SKM-1 (cell line): ENCODE results near the gene OSBPL10.
"Not testable (repeated sequence)": the region's sequence is repeated elsewhere in the genome, so short reads cannot be mapped to it uniquely, and the experiment has no call there.

ENCODE experiments used
- DNase-seq: peaks from one replicate; lab custom pipeline; 2025; ENCODE audit not compliant: unreplicated experiment; lab: John Stamatoyannopoulos, UW

OSBPL10 gene

DNA sequence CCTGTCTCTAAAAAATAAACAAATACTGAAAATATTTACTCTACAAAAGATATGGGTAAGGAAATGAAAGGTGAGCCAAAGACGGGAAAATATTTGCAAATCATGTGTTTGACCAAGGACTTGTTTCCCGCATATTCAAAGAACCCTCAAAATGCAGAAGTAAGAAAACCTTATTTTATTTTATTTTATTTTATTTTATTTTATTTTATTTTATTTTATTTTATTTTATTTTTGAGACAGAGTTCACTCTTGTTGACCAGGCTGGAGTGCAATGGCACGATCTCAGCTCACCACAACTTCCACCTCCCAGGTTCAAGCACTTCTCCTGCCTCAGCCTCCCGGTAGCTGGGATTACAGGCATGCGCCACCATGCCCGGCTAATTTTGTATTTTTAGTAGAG is 11.9 kb upstream of the OSBPL10 start:
- not testable (repeated sequence) for DNase-seq

GRCh38 chr3:31988271-31988670 is 7.2 kb upstream of the OSBPL10 start:
- no peak for DNase-seq

GRCh38 chr3:31985831-31986230 is 4.8 kb upstream of the OSBPL10 start:
- DNase-seq = no peak

- DNase-seq = no peak
These were observed 3.3 kb upstream of the OSBPL10 start for GRCh38 chr3:31984321-31984720.

DNA sequence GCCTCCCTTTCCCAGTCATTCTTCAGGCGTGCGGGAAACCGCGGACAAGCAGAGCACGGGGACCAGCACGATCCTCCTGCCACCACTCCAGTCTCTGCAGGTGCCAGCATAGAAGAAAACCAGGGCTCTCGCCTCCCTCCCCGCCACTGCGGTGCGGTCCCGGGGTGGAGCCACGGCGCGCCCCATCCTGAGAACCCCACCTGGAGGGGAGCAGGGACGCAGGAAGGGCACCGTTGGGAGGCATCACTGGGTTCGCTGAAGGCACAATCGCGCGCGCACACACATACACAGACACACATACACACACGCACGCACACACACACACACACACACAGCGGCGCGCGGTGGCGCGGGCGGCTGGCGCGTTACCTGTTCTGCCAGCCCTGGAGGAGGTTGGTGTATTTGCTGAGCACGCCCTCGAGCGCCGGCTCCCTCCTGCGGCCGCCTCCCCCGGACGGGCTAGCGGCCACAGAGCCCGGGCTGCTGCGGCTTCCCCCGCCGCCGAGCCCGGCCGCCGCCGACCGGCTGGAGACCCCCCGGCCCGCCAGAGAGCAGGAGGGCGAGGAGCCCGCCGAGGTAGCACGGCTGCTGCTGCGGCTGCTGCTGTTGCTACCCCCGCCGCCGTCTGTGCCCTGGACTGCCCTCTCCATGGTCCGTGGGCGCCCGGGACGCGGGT is 394 bp downstream of the OSBPL10 start:
- DNase-seq = no peak

DNA sequence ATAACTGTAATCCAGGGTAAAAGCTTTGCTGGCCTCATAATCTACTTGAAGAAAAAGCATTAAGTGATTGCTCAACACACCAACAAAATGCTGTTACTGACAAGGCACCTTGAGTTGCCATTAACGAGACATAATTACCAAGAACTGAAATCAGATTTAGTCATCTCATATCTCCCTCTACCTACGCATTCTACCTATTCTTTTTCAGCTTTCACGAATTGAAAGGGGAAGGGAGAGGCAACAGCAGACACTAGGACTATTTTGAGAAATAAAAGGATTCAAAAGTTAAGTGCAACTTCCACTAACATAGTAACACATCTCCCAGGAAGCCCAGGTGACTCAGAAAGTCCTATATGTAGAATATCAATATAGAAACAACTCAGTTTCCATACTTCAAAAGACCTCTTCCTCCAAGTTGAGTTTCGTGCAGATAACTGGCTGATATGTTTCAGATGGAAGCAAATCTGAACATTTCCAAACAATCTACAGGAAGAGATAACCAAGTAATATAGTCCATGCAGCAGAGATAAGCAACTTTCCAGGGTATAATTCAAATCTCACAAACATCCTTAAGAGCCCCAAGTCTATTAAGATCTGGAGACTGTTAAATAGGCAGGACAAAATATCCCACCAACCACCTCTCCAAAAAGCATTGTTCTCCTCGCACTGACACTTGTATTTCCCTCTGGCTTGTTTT is 1.9 kb downstream of the OSBPL10 start:
- DNase-seq = no peak

DNA sequence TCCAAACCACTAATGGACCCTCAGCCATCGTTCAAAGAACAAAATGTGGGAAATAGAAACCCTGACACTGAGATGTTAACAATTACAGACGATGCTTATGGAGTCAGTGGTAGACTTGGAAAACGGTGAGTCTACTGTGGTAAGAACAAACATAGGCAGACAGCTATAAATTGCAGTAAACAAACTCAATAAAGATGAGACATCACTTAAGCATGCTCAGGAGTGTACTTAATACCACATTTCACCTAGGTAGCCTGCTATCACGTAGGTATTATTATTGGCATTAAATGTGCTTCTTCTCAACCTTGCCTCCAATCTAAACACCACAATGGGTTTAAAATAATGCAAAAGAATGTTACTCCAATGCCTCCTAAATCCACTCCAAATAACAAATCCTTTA is 2.5 kb downstream of the OSBPL10 start:
- DNase-seq = no peak

GRCh38 chr3:31977736-31978135 is 3.3 kb downstream of the OSBPL10 start:
- no peak for DNase-seq

DNA sequence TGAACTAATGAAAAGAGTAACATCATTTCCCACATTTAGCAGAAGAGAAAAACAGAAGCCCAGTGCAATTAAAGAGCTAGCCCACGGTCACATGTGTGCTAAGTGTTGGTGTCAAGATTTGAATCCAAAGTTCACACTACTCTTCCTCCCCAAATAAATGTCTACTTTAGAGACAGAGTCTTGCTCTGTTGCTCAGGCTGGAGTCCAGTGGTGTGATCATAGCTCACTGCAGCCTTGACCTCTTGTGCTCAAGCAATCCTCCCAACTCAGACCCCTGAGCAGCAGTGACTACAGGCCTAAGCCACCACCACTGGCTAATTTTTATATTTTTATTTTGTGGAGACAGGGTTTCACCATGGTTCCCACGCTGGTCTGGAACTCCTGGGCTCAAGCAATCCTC is 4.8 kb downstream of the OSBPL10 start:
- DNase-seq = no peak

DNA sequence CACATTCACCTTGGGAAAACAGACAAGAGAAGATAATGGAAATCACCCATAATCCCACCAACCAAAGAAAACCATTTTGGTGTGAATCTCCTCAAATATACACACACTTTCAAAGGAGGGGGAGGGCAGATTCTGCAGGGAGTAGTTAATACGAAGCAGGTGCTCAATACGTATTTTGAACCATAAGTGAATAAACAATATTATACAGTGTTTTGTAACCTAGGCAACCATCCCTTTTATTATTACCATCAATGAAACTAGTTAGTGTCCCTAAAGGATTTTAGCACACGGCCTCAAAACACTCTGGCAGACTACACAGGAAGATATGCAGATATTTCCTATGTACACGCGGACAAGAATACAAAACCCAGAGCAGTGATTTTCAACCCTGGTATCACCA is 6.1 kb downstream of the OSBPL10 start:
- no peak for DNase-seq

GRCh38 chr3:31974471-31974870 is 6.6 kb downstream of the OSBPL10 start:
- no peak for DNase-seq

DNA sequence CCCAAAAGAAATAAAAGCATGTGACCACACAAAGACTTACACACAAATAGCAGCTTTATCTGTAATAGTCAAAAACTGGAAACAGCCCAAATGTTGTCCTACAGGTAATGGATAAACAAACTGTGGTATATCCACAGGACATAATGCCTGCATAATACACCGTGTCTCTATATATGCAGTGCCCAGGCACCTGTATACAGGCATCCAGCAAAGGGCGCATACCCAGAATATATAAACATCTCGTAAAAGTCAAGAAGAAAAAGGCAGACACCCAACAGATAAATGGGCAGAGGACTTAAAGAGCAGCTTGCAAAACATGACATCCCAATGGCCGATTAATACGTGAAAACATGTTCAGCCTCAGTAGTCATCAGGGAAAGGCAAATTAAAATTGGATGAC is 7.2 kb downstream of the OSBPL10 start:
- no peak for DNase-seq

DNA sequence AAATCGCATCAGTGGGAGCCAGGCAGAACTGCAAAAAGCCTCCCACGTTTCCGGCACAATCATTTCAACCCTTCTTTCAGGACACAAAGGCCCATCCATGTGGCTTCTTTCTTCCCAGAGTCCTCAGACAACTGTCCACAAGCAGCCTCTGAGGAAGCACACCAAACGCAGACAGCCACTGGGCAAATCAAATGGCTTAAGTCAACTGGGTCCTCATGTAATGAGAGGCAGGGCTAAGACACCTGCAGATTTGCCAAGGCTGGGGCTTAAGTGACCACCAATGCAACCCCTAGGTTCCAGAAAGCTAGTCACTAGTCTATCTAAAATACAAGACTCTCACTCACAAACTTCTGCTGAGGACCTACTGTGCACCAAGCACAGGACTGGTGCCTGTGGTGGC is 8.0 kb downstream of the OSBPL10 start:
- DNase-seq = no peak

DNA sequence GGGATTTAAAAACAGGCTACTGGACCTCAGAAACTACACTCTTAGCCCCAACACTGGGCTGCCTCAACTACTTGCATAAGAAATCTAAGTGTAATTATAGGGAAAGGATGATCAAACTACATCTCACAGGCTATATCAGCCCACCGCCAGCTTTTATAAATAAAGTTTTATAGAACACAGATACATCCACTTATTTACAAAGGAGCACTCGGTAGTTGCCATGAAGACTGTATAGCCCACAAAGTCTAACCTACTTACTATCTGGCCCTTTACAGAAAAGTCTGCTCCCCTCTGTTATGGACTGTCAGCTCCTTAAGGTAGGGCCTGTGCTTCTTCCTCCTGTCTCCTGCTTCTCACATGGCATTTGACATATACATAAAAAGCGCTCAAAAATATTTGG is 9.5 kb downstream of the OSBPL10 start:
- no peak for DNase-seq

DNA sequence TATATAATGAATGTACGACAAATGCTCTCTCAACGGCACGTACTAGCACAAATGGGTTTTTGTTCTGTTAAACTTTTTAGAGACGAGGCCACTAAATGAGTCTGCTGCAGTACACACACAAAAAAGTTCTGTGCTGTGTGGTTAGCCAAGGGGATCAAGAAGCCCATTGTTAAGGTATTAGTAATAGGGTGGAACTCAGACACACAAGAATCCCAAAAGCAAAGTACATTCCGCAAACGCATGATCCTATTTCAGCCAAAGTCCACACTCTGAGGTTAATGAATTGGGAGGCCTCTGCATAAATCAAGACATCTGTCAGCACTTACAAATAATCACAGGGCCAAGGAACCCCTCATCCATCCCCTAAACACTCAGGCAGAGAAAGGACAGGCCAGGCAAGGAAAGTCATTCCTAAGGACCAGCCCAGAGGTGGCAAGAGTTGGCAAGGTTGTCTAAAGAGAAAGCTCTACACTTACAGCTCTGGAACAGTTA is 12.1 kb downstream of the OSBPL10 start:
- DNase-seq = no peak

GRCh38 chr3:31968369-31968926 is 12.6 kb downstream of the OSBPL10 start:
- DNase-seq = no peak

DNA sequence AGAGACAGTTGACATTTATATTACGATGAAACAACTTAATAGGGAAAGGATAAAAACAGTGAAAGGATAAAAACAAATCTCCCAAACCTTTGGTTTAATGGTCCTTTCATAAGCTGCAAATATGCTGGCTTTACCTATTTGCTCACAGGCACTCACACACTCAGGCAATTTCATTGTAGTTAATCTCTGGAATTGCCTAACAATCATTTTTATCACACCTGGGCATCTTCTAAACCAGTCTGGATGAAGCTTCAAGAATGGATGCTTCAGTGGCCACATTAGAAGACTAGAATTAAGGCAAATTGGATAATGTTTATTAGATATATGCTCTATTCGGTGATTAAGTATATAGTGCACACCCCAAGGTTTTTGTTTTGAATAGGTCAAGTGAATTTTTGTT is 13.5 kb downstream of the OSBPL10 start:
- DNase-seq = no peak

- no peak for DNase-seq
These were observed 14.0 kb downstream of the OSBPL10 start for GRCh38 chr3:31966978-31967591.

GRCh38 chr3:31962801-31963205 is 18.3 kb downstream of the OSBPL10 start:
- DNase-seq = no peak

- no peak for DNase-seq
These were observed 20.1 kb downstream of the OSBPL10 start for GRCh38 chr3:31960793-31961431.

DNA sequence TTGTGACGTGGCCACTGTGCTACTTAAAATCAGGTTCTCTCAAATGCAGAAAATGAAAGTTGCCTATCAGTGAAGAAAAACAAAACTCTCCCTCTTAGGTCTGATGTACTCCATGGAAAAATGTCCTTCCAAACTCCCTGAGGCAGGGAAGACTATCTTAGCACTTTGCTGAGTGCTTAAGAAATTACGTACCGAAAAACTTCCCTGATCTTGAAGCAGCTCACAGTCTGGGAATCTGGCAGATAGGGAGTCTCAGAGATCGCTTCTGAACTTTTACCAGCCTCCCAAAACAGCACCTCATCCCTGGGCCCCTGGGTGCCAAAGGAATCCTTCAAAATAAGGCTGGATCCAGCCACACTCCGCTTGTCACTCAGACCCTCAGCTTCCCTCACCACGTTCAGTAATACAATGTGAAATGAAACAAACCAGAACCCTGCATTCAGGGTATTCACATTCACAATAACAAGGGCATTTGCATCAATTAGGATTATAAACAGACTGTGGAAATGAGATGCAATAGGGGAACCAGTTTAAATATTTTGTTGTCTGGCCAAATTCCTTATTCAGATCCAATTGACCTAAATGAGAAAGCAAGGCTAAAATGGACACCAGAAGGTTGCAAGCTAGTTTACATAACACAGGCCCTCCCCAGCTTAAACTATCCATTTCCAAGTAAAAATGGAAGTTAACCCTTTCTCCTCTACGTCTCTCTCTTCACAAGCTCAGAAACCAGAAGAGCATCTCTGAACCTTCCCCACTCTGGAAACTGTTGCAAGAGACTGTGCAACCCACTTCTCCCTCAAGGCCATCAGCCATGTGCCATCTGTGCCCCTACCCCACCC is 20.9 kb downstream of the OSBPL10 start:
- no peak for DNase-seq
